HepG2 (cell line): ENCODE data around the gene TF. TPM values are rescaled to one million over a fixed set of nuclear protein-coding genes. Genes with fewer than 3 reads are reported as not detected.

Experiments used
- ATF7 ChIP-seq, 2 experiments: fragments of 450-650 bp in 1 of 2; sonication (generic) in 1 of 2; formaldehyde crosslinking in 1 of 2; IDR thresholded peaks; 2 replicates each; pipeline versions ENCODE4 v1.4.0 to v1.6.1; 2016 to 2020; ENCODE audit warnings: antibody characterized with exemption in 1 of 2, mild to moderate bottlenecking in 1 of 2, missing genetic modification reagents in 1 of 2
- CBFB ChIP-seq: sonication (generic); formaldehyde crosslinking; IDR thresholded peaks from 2 replicates; pipeline ENCODE4 v1.4.0; 2020; ENCODE audit warnings: missing genetic modification reagents
- DMAP1 ChIP-seq: IDR thresholded peaks from 2 replicates; pipeline ENCODE4 v1.6.1; 2016
- GTF3A ChIP-seq: sonication (generic); formaldehyde crosslinking; conservative IDR thresholded peaks from 2 replicates; pipeline ENCODE4 v1.4.0; 2020; ENCODE audit warnings: mild to moderate bottlenecking, missing genetic modification reagents
- HBP1 ChIP-seq: IDR thresholded peaks from 2 replicates; pipeline ENCODE4 v1.6.1; 2016; ENCODE audit warnings: low read depth, control low read depth
- HNRNPUL1 ChIP-seq: fragments of 200-400 bp; formaldehyde crosslinking; IDR thresholded peaks from 2 replicates; pipeline ENCODE4 v1.6.1; 2017; ENCODE audit warnings: low read depth, mild to moderate bottlenecking, low read length, moderate library complexity
- HOXD1 ChIP-seq: sonication (generic); formaldehyde crosslinking; IDR thresholded peaks from 2 replicates; pipeline ENCODE4 v1.5.0; 2020; ENCODE audit warnings: missing genetic modification reagents
- IRF1 ChIP-seq: sonication (generic); formaldehyde crosslinking; IDR thresholded peaks from 2 replicates; pipeline ENCODE4 v1.4.0; 2020; ENCODE audit warnings: low read depth, mild to moderate bottlenecking, missing genetic modification reagents
- IRF2 ChIP-seq: IDR thresholded peaks from 2 replicates; pipeline ENCODE4 v1.6.1; 2018; ENCODE audit warnings: missing genetic modification reagents, missing compliant biosample characterization
- KMT2B ChIP-seq: IDR thresholded peaks from 2 replicates; pipeline ENCODE4 v1.6.1; 2016; ENCODE audit warnings: missing genetic modification reagents, missing compliant biosample characterization
- NR3C1 ChIP-seq: sonication (generic); formaldehyde crosslinking; IDR thresholded peaks from 2 replicates; pipeline ENCODE4 v1.4.0; 2020; ENCODE audit warnings: missing genetic modification reagents
- SETDB1 ChIP-seq: sonication (generic); formaldehyde crosslinking; IDR thresholded peaks from 2 replicates; pipeline ENCODE4 v1.5.1; 2020; ENCODE audit warnings: missing genetic modification reagents, mild to moderate bottlenecking, borderline replicate concordance
- SP5 ChIP-seq: IDR thresholded peaks from 2 replicates; pipeline ENCODE4 v1.6.1; 2016; ENCODE audit warnings: low read depth, borderline replicate concordance
- TMF1 ChIP-seq: sonication (generic); formaldehyde crosslinking; IDR thresholded peaks from 2 replicates; pipeline ENCODE4 v1.8.1; 2022; ENCODE audit warnings: low read depth, missing genetic modification reagents
- U2AF1 ChIP-seq: fragments of 200-400 bp; formaldehyde crosslinking; optimal IDR thresholded peaks from 2 replicates; pipeline ENCODE3; 2017; ENCODE audit warnings: mild to moderate bottlenecking, low read depth, low read length
- ZNF101 ChIP-seq: sonication (generic); formaldehyde crosslinking; IDR thresholded peaks from 2 replicates; pipeline ENCODE4 v1.4.0; 2020; ENCODE audit warnings: mild to moderate bottlenecking, low read depth, missing genetic modification reagents, borderline replicate concordance
- ZNF549 ChIP-seq: sonication (generic); formaldehyde crosslinking; IDR thresholded peaks from 2 replicates; pipeline ENCODE4 v1.5.0; 2020; ENCODE audit warnings: missing genetic modification reagents
- ZSCAN21 ChIP-seq: sonication (generic); formaldehyde crosslinking; IDR thresholded peaks from 2 replicates; pipeline ENCODE4 v1.8.0; 2022; ENCODE audit warnings: mild to moderate bottlenecking, missing genetic modification reagents, moderate library complexity, borderline replicate concordance
- ZSCAN9 ChIP-seq: IDR thresholded peaks from 2 replicates; pipeline ENCODE4 v1.6.1; 2016; ENCODE audit warnings: borderline replicate concordance
- polyA plus RNA-seq, 8 experiments: library from polyadenylated mRNA; depleted of rRNA in 3 of 8; stranded (reverse) in 7 of 8; unstranded in 1 of 8; fragments of >200 nt; fragmentation: Illumina TruSeq in 4 of 8; extraction: Trizol in 4 of 8; gene quantifications; 2 replicates each; pipeline versions ENCODE4 v1.2.1 to v1.2.3, GENCODE V29; 2011 to 2016; ENCODE audit warnings: low read depth in 4 of 8, missing spikeins in 1 of 8, mixed read lengths in 1 of 8; ENCODE audit not compliant: insufficient read depth in 1 of 8
- total RNA-seq, 5 experiments: library from RNA; depleted of rRNA; stranded (reverse); fragments of >200 nt; fragmentation: Illumina TruSeq; extraction: Trizol; gene quantifications; 2 replicates each; pipeline ENCODE4 v1.2.3, GENCODE V29; 2016; ENCODE audit warnings: low read depth in 1 of 5
- TF ChIP-seq, protein P1 (sequence below): sonication (generic); formaldehyde crosslinking; IDR thresholded peaks from 2 replicates; pipeline ENCODE4 v1.4.0; 2020; ENCODE audit warnings: missing genetic modification reagents, borderline replicate concordance
- TF ChIP-seq, protein P2 (sequence below): fragments of 450-650 bp; IDR thresholded peaks from 2 replicates; pipeline ENCODE4 v1.6.1; 2017
- TF ChIP-seq, protein P3 (sequence below): sonication (generic); formaldehyde crosslinking; IDR thresholded peaks from 2 replicates; pipeline ENCODE4 v1.8.0; 2022; ENCODE audit warnings: missing genetic modification reagents, mild to moderate bottlenecking, borderline replicate concordance

The TF gene
- total and polyA plus RNA-seq, 2 of the 13 experiments (the other 11 are each of a cell fraction or from before 2014, with no cell fraction given): 10,074 to 11,821 TPM

GRCh38 chr3:133703915-133704314, 42.3 kb upstream of the TF start (continued):
- TF ChIP-seq, protein P1, sequence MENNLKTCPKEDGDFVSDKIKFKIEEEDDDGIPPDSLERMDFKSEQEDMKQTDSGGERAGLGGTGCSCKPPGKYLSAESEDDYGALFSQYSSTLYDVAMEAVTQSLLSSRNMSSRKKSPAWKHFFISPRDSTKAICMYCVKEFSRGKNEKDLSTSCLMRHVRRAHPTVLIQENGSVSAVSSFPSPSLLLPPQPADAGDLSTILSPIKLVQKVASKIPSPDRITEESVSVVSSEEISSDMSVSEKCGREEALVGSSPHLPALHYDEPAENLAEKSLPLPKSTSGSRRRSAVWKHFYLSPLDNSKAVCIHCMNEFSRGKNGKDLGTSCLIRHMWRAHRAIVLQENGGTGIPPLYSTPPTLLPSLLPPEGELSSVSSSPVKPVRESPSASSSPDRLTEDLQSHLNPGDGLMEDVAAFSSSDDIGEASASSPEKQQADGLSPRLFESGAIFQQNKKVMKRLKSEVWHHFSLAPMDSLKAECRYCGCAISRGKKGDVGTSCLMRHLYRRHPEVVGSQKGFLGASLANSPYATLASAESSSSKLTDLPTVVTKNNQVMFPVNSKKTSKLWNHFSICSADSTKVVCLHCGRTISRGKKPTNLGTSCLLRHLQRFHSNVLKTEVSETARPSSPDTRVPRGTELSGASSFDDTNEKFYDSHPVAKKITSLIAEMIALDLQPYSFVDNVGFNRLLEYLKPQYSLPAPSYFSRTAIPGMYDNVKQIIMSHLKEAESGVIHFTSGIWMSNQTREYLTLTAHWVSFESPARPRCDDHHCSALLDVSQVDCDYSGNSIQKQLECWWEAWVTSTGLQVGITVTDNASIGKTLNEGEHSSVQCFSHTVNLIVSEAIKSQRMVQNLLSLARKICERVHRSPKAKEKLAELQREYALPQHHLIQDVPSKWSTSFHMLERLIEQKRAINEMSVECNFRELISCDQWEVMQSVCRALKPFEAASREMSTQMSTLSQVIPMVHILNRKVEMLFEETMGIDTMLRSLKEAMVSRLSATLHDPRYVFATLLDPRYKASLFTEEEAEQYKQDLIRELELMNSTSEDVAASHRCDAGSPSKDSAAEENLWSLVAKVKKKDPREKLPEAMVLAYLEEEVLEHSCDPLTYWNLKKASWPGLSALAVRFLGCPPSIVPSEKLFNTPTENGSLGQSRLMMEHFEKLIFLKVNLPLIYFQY (CRISPR knock-in tag): peak; percentile 36; the same call in 1 of the 2 replicates
- TF ChIP-seq ZSCAN21 (no peak), SP5 (CRISPR knock-in tag) (peak; percentile 49; the same call in 1 of the 2 replicates), GTF3A (CRISPR knock-in tag) (no peak), IRF2 (CRISPR knock-in tag) (peak; percentile 59; the same call in 1 of the 2 replicates), U2AF1 (no peak), ATF7 (IDR thresholded peaks at IDR 0.05) (no peak), ATF7 (CRISPR knock-in tag; IDR thresholded peaks at IDR 0.05) (0 out of 2 replicates have a peak, but pooled peaks have one; percentile 53), HBP1 (CRISPR knock-in tag) (peak; percentile 80), NR3C1 (no peak), IRF1 (CRISPR knock-in tag) (no peak), SETDB1 (CRISPR knock-in tag) (no peak), ZNF549 (no peak), KMT2B (no peak), HNRNPUL1 (no peak), CBFB (CRISPR knock-in tag) (no peak), TMF1 (CRISPR knock-in tag) (no peak), HOXD1 (CRISPR knock-in tag) (0 out of 2 replicates have a peak, but pooled peaks have one; percentile 53), DMAP1 (CRISPR knock-in tag) (no peak), ZSCAN9 (CRISPR knock-in tag) (0 out of 2 replicates have a peak, but pooled peaks have one; percentile 30), ZNF101 (CRISPR knock-in tag) (no peak)
- TF ChIP-seq, protein P2, sequence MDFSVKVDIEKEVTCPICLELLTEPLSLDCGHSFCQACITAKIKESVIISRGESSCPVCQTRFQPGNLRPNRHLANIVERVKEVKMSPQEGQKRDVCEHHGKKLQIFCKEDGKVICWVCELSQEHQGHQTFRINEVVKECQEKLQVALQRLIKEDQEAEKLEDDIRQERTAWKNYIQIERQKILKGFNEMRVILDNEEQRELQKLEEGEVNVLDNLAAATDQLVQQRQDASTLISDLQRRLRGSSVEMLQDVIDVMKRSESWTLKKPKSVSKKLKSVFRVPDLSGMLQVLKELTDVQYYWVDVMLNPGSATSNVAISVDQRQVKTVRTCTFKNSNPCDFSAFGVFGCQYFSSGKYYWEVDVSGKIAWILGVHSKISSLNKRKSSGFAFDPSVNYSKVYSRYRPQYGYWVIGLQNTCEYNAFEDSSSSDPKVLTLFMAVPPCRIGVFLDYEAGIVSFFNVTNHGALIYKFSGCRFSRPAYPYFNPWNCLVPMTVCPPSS: no peak
- TF ChIP-seq, protein P3, sequence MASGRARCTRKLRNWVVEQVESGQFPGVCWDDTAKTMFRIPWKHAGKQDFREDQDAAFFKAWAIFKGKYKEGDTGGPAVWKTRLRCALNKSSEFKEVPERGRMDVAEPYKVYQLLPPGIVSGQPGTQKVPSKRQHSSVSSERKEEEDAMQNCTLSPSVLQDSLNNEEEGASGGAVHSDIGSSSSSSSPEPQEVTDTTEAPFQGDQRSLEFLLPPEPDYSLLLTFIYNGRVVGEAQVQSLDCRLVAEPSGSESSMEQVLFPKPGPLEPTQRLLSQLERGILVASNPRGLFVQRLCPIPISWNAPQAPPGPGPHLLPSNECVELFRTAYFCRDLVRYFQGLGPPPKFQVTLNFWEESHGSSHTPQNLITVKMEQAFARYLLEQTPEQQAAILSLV: no peak
